HG02840 (cell line): ENCODE data around the gene PITPNC1.
"Not testable (repeated sequence)": the region's sequence is repeated elsewhere in the genome, so short reads cannot be mapped to it uniquely, and the experiment has no call there.

Experiments
- ATAC-seq: cut with Tn5 transposase; IDR thresholded peaks from one replicate; pipeline ENCODE4 v1.9.1; 2021; ENCODE audit warnings: mild to moderate bottlenecking, moderate library complexity, moderate number of reproducible peaks; ENCODE audit not compliant: unreplicated experiment, low FRiP score

Gene PITPNC1

GRCh38 chr17:67605256-67605912, 228.3 kb downstream of the PITPNC1 start:
- ATAC-seq, result no peak

GRCh38 chr17:67606471-67606870, 229.4 kb downstream of the PITPNC1 start:
- no peak for ATAC-seq

- no peak for ATAC-seq
Measured at GRCh38 chr17:67606896-67607604, 230.0 kb downstream of the PITPNC1 start.

- no peak for ATAC-seq
Measured at GRCh38 chr17:67610061-67610460, 233.0 kb downstream of the PITPNC1 start.

GRCh38 chr17:67613961-67614360, 236.9 kb downstream of the PITPNC1 start:
- ATAC-seq, result no peak

GRCh38 chr17:67615011-67615561, 238.0 kb downstream of the PITPNC1 start:
- ATAC-seq, result no peak

- ATAC-seq, result no peak
Measured at GRCh38 chr17:67615736-67616135, 238.7 kb downstream of the PITPNC1 start.

- no peak for ATAC-seq
Measured at GRCh38 chr17:67617304-67617899, 240.3 kb downstream of the PITPNC1 start.

- ATAC-seq, result no peak
Measured at GRCh38 chr17:67619555-67619954, 242.5 kb downstream of the PITPNC1 start.

GRCh38 chr17:67620088-67620487, 243.0 kb downstream of the PITPNC1 start:
- ATAC-seq, result no peak

- no peak for ATAC-seq
Measured at GRCh38 chr17:67620636-67621035, 243.6 kb downstream of the PITPNC1 start.

GRCh38 chr17:67623767-67624166, 246.7 kb downstream of the PITPNC1 start:
- ATAC-seq, result no peak

GRCh38 chr17:67624886-67625656, 248.0 kb downstream of the PITPNC1 start:
- ATAC-seq, result no peak

GRCh38 chr17:67625971-67626370, 248.9 kb downstream of the PITPNC1 start:
- ATAC-seq, result no peak

- no peak for ATAC-seq
Measured at GRCh38 chr17:67628580-67629013, 251.5 kb downstream of the PITPNC1 start.

- no peak for ATAC-seq
Measured at GRCh38 chr17:67629971-67630320, 252.9 kb downstream of the PITPNC1 start.

GRCh38 chr17:67630836-67631235, 253.8 kb downstream of the PITPNC1 start:
- not testable (repeated sequence) for ATAC-seq

GRCh38 chr17:67632141-67632540, 255.1 kb downstream of the PITPNC1 start:
- no peak for ATAC-seq

- ATAC-seq, result no peak
Measured at GRCh38 chr17:67633751-67634211, 256.7 kb downstream of the PITPNC1 start.

GRCh38 chr17:67635681-67636080, 258.6 kb downstream of the PITPNC1 start:
- ATAC-seq, result no peak

- ATAC-seq, result no peak
Measured at GRCh38 chr17:67636312-67636711, 259.2 kb downstream of the PITPNC1 start.
